GM13977 (cell line): ENCODE results near the gene FAM151B.

Experiments
- DNase-seq: peaks from one replicate; pipeline ENCODE4 v3.0.0; 2012; ENCODE audit warnings: low spot score
- in situ Hi-C: fragments of 300-500 bp; cut with MboI; formaldehyde crosslinking; loops from one replicate; pipeline ENCODE4 v1.12.0; 2022; ENCODE audit warnings: low sequenced_read_pairs, low pct_unique_long_range_greater_than_20kb, mixed read lengths, inconsistent platforms; ENCODE audit not compliant: unreplicated experiment
- TF ChIP-seq, protein P1 (sequence below): IDR thresholded peaks from 2 replicates; pipeline ENCODE4 v1.5.1; 2012; ENCODE audit warnings: mild to moderate bottlenecking, control low read depth; ENCODE audit not compliant: insufficient read depth; ENCODE audit errors: extremely low read depth, missing control alignments

FAM151B gene

GRCh38 chr5:80495891-80496290, 8.0 kb downstream of the FAM151B start:
- no peak for DNase-seq
- in situ Hi-C loops: no loop called here
- TF ChIP-seq, protein P1, sequence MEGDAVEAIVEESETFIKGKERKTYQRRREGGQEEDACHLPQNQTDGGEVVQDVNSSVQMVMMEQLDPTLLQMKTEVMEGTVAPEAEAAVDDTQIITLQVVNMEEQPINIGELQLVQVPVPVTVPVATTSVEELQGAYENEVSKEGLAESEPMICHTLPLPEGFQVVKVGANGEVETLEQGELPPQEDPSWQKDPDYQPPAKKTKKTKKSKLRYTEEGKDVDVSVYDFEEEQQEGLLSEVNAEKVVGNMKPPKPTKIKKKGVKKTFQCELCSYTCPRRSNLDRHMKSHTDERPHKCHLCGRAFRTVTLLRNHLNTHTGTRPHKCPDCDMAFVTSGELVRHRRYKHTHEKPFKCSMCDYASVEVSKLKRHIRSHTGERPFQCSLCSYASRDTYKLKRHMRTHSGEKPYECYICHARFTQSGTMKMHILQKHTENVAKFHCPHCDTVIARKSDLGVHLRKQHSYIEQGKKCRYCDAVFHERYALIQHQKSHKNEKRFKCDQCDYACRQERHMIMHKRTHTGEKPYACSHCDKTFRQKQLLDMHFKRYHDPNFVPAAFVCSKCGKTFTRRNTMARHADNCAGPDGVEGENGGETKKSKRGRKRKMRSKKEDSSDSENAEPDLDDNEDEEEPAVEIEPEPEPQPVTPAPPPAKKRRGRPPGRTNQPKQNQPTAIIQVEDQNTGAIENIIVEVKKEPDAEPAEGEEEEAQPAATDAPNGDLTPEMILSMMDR: no peak

- DNase-seq: no peak
- TF ChIP-seq, protein P1: no peak
- in situ Hi-C loops: no loop called here
Measured at GRCh38 chr5:80502800-80503199, 14.9 kb downstream of the FAM151B start.

- TF ChIP-seq, protein P1: no peak
- no peak for DNase-seq
- in situ Hi-C loops: no loop called here
Measured at GRCh38 chr5:80503641-80504040, 15.7 kb downstream of the FAM151B start.

GRCh38 chr5:80504833-80505232, 16.9 kb downstream of the FAM151B start:
- no peak for DNase-seq
- in situ Hi-C loops: no loop called here
- TF ChIP-seq, protein P1: no peak

GRCh38 chr5:80507663-80508062, 19.8 kb downstream of the FAM151B start:
- in situ Hi-C loops: no loop called here
- TF ChIP-seq, protein P1: no peak
- DNase-seq: no peak

DNA sequence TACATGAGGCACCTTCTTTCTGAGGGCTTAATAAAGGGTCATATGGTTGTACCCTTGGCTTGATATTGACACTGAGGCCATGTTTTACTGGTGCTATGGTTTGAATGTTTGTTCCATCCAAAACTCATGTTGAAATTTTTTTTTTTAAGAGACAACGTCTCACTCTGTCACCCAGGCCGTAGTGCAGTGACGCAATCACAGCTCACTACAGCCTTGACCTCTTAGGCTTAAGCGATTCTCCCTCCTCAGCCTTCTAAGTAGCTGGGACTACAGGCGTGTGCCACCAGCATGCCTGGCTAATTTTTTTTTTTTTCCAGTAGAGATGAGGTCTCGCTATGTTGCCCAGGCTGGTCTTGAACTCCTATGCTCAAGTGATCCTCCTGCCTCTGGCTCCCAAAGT, 20.9 kb downstream of the FAM151B start:
- TF ChIP-seq, protein P1: no peak
- no peak for DNase-seq
- in situ Hi-C loops: no loop called here

- TF ChIP-seq, protein P1: no peak
- no peak for DNase-seq
- in situ Hi-C loops: no loop called here
Measured at GRCh38 chr5:80509362-80509761, 21.5 kb downstream of the FAM151B start.
